Thoracic aorta endothelial cell (primary cell): ENCODE results near the gene C5orf24. TPM values are rescaled to one million over a fixed set of nuclear protein-coding genes. Genes with fewer than 3 reads are reported as not detected.

Source experiments
- total RNA-seq: library from RNA; depleted of rRNA; stranded (reverse); fragments of >200 nt; gene quantifications from 2 replicates; pipeline ENCODE4 v1.2.3, GENCODE V29; 2012

Gene C5orf24
- 79.9 and 84.0 TPM in 2 replicates for total RNA-seq

DNA sequence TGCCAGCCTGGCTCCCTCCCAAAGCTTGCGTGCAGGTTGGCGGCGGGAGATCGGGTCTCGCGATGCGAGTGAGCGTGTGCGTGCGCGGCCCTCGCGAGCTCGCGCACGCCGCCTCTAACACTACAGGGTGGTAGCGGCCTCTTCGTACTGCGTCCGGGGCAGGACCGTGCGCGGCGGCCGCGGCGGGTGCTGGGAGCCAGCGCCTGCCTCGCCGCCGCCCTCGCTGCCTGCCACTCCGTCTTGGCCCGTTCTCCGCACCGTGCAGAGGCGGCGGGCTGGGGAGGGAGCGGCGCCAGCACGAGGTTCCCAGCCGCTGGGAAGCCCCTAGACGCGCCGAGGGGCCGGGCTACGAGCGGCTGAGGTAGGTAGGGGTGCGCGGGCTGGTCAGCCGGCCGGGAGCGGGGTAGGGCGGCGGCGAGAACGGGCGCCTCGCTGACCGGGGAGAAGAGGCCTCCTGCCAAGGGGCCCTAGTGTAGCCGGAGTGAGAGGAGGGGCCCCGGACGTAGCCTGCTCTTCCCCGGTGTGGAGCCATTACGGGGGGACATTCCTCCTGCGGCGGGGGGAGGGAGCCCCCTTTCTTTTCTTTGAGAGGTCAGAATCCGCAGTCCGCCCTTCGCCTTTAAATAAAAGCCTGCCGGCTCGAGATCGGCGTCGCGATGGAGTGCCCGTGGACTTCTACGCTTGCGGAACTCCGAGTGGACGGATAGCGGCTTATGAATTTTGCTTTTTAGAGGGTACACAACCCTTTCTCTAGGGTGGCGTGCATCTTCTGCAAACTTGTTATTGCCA, at the start of gene C5orf24:
TSS of gene C5orf24 (plus strand) at position 117 of the 789 bp plus-strand sequence. CDS start 8,933 bp downstream, outside the sequence.

DNA sequence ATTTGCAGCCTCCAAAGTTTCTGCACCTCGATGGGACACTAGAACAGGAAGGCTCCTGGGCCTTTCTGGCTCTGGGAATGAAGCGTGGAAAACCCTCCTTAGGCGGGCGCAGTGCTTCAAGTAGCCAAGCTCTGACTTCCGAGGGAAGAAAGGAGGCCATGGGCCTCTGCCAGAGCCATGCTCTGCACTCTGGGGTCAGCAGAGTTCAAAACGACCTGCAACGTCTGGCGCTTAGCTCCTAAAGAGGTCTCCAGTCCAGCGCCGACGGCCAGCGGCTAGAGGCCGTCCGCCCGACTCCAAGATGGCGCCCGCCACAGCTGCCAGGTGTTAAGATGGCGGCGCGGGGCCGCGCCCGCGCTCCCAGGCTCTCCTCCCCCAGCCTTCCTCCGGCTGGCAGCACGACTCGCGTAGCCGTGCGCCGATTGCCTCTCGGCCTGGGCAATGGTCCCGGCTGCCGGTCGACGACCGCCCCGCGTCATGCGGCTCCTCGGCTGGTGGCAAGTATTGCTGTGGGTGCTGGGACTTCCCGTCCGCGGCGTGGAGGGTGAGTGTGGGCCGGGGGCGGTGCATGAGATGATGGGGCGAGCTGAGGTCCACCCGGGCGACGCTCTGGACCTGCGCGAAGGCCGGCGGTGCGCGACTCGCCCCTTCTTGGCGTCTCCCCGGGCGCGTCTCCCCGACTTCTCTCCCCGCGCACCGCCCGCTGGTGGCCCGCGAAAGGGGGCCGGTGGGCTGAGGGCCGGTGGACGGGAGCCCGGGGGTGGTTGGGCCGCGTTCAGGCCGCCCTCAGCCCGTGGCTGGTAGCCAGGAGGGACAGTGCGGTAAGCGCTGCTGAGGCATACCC, 28.4 kb downstream of the C5orf24 start, which contains the start of gene TXNDC15:
TSS of gene TXNDC15 (plus strand) at position 385 of the 844 bp plus-strand sequence. CDS start at position 442, 57 bp downstream.

GRCh38 chr5:134904610-134905245, 59.0 kb downstream of the C5orf24 start, which contains the start of gene PCBD2:
Gene PCBD2, plus strand, starts transcription at chr5:134905131. Its CDS starts 9 bp downstream, at chr5:134905140.

Other genes with a start within 250 kb of the C5orf24 start
- gene SAR1B, start 213.1 kb upstream of the C5orf24 start, total RNA-seq = 84.7 and 93.9 TPM in 2 replicates
- 51.3 and 51.5 TPM in 2 replicates for gene SEC24A, start 197.2 kb upstream of the C5orf24 start, total RNA-seq
- 31.9 and 33.6 TPM in 2 replicates for gene CAMLG, start 107.4 kb upstream of the C5orf24 start, total RNA-seq
- gene DDX46, start 87.2 kb upstream of the C5orf24 start, total RNA-seq = 57.0 and 60.3 TPM in 2 replicates
- gene TXNDC15, start 28.4 kb downstream of the C5orf24 start, total RNA-seq = 61.6 and 67.1 TPM in 2 replicates
- 5.9 and 6.3 TPM in 2 replicates for gene PCBD2, start 59.2 kb downstream of the C5orf24 start, total RNA-seq
- gene CATSPER3, start 121.9 kb downstream of the C5orf24 start, total RNA-seq = not detected in 2 replicates
- 0.57 and 0.93 TPM in 2 replicates for gene PITX1, start 188.3 kb downstream of the C5orf24 start, total RNA-seq